HG03135 (cell line): ENCODE data around the gene MTMR10.

Experiments used
- ATAC-seq: cut with Tn5 transposase; IDR thresholded peaks from one replicate; pipeline ENCODE4 v1.9.1; 2021; ENCODE audit warnings: mild to moderate bottlenecking, moderate library complexity; ENCODE audit not compliant: unreplicated experiment

The MTMR10 gene

DNA sequence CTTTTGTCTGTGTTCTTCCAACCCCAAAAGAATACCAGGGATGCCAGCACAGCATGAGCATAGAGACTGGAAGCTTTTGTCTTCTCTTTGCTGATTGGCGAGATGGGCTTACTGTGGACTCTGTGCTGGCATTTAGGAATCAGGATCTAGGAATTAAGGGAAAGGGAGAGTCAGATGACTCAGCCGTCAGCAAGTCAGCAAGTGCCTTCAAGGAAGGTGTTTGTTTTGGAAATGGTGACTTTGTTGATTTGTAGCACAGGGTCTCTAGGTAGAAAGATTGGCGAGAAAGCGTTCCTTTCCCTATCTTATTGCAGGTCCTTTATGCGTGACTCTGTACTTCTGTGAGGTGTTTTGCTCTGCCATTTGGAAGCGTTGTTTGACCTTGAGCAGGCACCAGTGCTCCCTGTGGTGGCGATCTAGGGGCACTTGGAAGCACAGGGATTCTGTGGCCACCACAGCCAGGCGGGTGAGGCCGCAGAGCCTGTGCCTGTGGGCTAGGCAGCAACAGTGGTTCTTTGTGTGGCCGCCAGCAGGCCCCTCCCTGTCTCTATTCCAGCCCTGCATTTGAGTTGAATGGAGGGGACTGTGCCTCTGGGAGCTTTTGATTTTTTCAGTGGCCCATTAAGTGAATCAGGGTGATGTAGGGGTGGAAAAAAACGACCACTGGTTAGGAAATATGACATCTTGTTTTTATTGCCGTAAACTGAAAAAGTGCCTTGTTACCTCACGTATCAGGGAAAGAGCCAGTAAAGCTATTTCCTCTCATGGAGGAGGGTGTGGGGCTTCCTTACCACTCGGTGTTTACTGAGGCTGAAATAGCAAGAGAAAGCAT lies 68.7 kb downstream of the MTMR10 start:
- ATAC-seq: no peak

DNA sequence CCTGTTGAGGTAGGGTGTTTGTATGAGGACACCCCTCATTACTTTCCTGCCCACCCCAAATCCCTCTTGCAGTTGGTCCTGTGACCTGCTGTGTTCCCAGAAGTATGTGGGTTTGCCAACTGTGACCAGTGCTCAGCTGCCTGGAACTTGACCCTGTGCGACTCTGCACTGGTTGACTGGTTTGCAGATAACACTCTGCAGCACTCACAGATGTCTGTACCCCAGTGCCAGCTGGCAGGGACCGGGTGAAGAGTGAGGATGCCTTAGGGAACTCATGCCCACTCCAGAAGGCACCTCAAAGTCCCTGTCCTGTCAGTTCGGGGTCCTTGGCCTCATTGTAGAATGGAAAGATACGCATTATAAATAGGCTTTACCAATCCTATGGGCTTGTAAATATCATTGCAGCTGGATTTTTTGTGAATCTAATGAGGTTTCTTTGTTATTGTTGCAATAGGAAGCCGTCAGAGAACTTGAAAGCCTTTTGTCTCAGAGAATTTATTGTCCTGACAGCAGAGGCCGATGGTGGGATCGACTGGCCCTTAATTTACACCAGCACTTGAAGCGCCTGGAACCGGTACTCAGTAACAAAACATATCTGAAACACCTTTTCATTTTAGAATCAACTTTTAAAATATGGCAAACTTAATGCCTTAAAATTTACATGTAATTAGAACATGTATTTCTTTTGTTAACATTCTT lies 69.5 kb downstream of the MTMR10 start:
- no peak for ATAC-seq

- ATAC-seq: no peak
Measured at GRCh38 chr15:30921106-30921505, 70.3 kb downstream of the MTMR10 start.

GRCh38 chr15:30919877-30920550 lies 71.4 kb downstream of the MTMR10 start:
- ATAC-seq: no peak

DNA sequence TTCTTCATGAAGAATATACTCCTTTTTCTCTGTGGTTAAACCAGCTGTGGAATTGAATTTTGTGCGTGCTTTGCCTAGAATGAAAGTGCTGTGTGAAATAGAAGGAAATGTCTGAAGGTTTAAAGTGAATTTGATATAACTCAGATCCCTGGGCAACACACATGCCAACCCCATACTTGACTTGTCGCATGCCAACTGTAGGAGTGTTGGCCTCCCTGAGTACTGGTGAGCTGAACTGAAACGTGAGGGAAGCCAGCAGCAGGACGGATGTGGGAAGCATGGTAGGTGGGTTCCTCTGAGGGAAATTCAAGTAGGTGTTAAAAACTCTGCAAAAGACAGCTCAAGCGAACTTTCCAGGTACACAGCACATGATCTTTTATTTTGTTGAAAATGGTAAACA lies 73.1 kb downstream of the MTMR10 start:
- ATAC-seq: no peak

DNA sequence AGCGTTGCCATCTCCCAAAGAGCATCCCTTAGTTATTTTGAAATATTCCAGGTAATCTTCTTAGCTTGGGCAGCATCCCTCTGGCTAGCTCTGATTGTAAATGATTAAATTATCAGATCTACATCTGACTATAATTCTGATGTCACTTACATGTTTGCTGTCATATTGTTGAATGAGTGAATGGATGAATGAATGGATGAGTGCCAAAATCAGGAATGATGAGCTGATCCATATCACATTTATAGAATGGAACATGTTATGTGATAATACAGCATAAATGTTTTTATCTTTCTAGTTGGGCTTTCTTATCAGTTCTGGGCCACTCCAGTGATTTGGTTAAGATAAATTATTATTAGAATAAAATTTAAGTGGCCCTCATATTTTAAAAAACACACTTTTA lies 73.8 kb downstream of the MTMR10 start:
- no peak for ATAC-seq

DNA sequence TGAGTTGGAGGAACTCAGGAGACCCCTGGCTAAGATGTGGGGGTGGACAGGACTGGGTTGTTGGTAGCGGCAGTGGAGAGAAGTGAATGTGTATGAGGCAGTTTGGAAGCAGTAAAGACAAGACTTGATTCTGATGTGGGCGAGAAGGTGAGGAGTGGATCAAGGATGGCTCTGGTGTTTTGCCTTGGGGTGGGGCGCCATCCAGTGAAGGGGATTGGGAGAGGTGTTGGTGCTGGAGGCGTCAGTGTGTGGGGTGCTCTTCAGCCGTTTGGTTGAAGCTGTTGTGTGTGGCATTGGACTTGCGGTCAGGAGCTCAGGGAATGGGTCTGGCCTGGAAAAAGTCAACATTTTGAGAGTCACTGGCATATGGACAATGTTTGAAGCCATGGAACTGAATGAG lies 74.4 kb downstream of the MTMR10 start:
- ATAC-seq: no peak

- ATAC-seq: no peak
Measured at GRCh38 chr15:30913761-30914160, 77.7 kb downstream of the MTMR10 start.

GRCh38 chr15:30906366-30906765 lies 85.1 kb downstream of the MTMR10 start:
- no peak for ATAC-seq

- no peak for ATAC-seq
Measured at GRCh38 chr15:30905821-30906220, 85.6 kb downstream of the MTMR10 start.

GRCh38 chr15:30904812-30905211 lies 86.6 kb downstream of the MTMR10 start:
- ATAC-seq: no peak

DNA sequence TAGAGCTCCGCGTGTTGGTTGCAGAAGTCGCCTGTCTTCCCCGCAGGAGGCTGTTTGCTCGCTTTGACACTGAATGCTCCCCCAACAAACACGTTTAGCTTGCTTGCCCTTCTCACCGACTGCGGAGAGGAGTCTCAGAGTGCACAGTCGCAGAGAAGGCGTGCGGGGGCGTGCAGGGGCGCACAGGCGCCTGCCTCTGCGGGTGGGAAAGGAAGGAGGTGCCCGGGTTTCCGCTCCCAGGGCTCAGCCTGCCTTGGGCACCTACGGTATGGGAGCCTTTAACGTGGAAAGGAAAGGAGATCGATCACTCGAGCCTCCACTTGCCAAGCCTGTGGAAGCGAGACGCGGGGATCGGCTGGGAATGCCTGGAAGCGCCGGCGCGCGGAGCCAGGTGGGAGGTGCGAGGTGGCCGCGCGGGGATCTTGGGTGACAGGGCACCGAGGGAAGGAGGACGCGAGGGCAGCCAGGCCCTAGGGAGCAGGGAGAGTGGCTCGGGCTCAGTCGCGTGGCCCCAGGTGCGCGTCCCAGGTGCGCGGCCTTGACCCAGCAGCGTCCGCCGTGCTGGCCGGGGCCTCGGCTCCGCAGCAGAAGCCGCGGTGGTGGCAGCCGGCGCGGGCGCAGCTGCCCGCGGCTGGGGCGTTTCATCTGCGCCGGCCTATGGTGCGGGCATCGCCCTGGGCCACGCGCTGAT lies 87.8 kb downstream of the MTMR10 start, which contains the start of gene FAN1:
FAN1 (plus strand) TSS at position 419 of the 691 bp plus-strand sequence. CDS start 749 bp downstream, outside the sequence.
- ATAC-seq: peak; percentile 82

DNA sequence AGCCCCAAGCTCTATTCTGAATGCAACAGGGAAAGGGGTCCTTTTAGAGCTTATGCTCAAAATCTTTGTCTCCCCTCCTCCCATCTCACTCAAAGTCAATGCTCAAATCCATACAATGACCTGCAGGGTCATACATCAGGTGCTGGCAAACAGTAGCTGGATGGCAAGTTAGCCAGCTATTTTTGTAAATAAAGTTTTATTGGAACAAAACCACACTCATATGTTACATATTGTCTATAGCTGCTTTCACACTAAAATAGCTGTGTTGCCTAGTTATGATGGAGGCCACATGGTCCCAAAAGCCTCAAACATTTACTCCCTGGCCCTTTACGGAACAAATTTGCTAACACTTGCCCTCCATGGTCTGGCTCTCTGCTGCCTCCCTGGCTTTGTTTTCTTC lies 89.5 kb downstream of the MTMR10 start:
- no peak for ATAC-seq

- no peak for ATAC-seq
Measured at GRCh38 chr15:30896211-30896606, 95.2 kb downstream of the MTMR10 start.

DNA sequence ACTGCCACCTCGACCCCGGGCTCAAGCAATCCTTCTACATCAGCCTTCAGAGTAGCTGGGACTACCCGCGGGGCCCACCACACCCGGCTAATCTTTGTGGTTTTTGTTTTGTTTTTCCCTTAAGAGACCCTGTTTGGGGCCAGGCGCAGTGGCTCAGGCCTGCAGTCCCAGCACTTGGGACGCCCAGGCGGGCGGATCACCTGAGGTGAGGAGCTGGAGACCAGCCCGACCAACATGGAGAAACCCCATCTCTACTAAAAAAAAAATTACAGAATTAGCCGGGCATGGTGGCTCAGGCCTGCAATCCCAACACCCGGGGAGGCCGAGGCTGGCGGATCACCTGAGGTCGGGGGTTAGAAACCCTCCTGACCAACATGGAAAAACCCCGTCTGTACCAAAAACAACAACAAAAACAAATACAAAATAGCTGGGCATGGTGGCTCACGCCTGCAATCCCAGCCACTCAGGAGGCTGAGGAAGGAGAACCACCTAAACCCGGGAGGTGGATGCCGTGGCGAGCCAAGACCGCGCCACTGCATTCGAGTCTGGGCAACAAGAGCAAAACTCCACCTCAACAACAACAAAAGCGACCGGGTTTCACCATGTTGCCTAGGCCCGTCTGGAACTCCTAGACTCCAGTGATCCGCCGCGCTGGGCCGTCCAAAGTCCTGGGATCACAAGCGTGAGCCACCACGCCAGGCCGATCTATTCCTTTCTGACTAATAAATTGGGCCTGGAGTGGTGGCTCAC lies 95.8 kb downstream of the MTMR10 start:
- ATAC-seq: no peak

DNA sequence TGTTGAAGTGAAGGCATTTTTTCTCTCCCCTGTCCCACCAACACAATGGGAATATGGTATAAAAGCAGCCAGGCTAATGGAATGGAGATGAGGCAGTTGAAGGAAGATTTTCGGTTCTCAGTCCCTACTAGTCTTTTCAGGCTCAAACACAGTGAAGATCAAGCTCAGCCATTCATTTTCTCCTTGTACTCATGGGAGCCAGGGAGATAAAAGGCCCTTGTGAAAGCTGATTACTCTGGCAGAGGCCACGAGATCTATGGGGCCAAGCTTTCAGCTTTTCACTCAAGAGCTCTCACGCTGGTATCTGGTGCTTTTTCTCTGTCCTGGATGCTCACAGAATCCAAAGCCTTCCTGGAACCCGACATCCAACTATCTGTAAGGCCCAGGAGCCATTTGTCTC lies 102.2 kb downstream of the MTMR10 start:
- no peak for ATAC-seq
